Heart left ventricle (tissue), 16 donors: ENCODE measurements around the gene AP5B1. TPM values are rescaled to one million over a fixed set of nuclear protein-coding genes. Genes with fewer than 3 reads are reported as not detected.

ENCODE experiments used
- ATAC-seq, 4 donors: fragments of 200-7000 bp; cut with Tn5 transposase; one replicate each; pipeline ENCODE4 v1.9.1; 2020 to 2022; ENCODE audit warnings: moderate library complexity in 4 of 4, mild to moderate bottlenecking in 3 of 4, moderate number of reproducible peaks in 1 of 4
- DNase-seq, 5 donors: peaks; one replicate each; pipeline ENCODE4 v3.0.0-alpha.2; 2020
- H3K27ac ChIP-seq, 12 donors: fragments of 200-600 bp; sonication (generic) in 4 of 12; one replicate each; pipeline versions ENCODE4 v1.5.0 to v1.8.0; 2016 to 2022; ENCODE audit warnings: mild to moderate bottlenecking in 2 of 12
- H3K27me3 ChIP-seq, 9 donors: fragments of 200-600 bp; sonication (generic) in 2 of 9; one replicate each; pipeline versions ENCODE4 v1.5.1 to v1.8.0; 2016 to 2022; ENCODE audit warnings: mild to moderate bottlenecking in 3 of 9
- H3K36me3 ChIP-seq, 9 donors: fragments of 200-600 bp; sonication (generic) in 2 of 9; one replicate each; pipeline versions ENCODE4 v1.5.0 to v1.8.0; 2018 to 2022; ENCODE audit warnings: mild to moderate bottlenecking in 2 of 9
- H3K4me1 ChIP-seq, 12 donors: fragments of 200-600 bp; sonication (generic) in 4 of 12; one replicate each; pipeline versions ENCODE4 v1.5.0 to v1.8.0; 2016 to 2022; ENCODE audit warnings: mild to moderate bottlenecking in 3 of 12
- H3K4me3 ChIP-seq, 12 donors: fragments of 200-600 bp; sonication (generic) in 4 of 12; one replicate each; pipeline versions ENCODE4 v1.5.0 to v1.8.0; 2017 to 2022; ENCODE audit warnings: mild to moderate bottlenecking in 9 of 12, moderate library complexity in 4 of 12
- H3K9me3 ChIP-seq, 12 donors: fragments of 200-600 bp; sonication (generic) in 4 of 12; one replicate each; pipeline versions ENCODE4 v1.5.0 to v1.8.0; 2016 to 2022; ENCODE audit warnings: mild to moderate bottlenecking in 1 of 12
- CTCF ChIP-seq, 12 donors: fragments of 200-600 bp; sonication (generic) in 4 of 12; IDR thresholded peaks; one replicate each; pipeline versions ENCODE4 v1.5.0 to v1.8.0; 2018 to 2022; ENCODE audit warnings: antibody characterized with exemption in 12 of 12, mild to moderate bottlenecking in 5 of 12
- POLR2A ChIP-seq, 2 donors: fragments of 450-650 bp; IDR thresholded peaks; one replicate each; pipeline ENCODE4 v1.6.1; 2017; ENCODE audit warnings: antibody characterized with exemption in 2 of 2, mild to moderate bottlenecking in 2 of 2, moderate library complexity in 2 of 2
- WGBS, 4 donors: extraction: QIAGEN DNeasy Blood & Tissue Kit in 2 of 4; methylation state at CpG; one replicate each; pipeline versions ENCODE4 v1.1.5 to v1.1.7; 2013 to 2018; 5-methylcytosine and 5-hydroxymethylcytosine counted together
- intact Hi-C, 10 donors: fragments of 100-400 bp; cut with DNase I; formaldehyde crosslinking; loops; one replicate each; pipeline versions ENCODE4 v1.11.1 to v1.14.2; 2022
- polyA plus RNA-seq, 2 donors: library from polyadenylated mRNA; stranded (reverse); fragments of 200-250 nt; gene quantifications; one replicate each; pipeline ENCODE4 v1.2.3, GENCODE V29; 2013
- total RNA-seq, 9 donors: library from RNA; depleted of rRNA in 2 of 9; stranded (reverse); fragments of >200 nt in 2 of 9; fragmentation: NEBNext Ultra II Directional in 3 of 9; extraction: Animal tissue kit (Norgen Biotek cat#: 25700) in 3 of 9; gene quantifications; one replicate each; pipeline versions ENCODE4 v1.1.0 to v1.2.4, GENCODE V29; 2016 to 2023
- donor health status: ischemic (EF 13 %, LVEDD 7.1; RV severe dilation, severe dysfunction).
- donor health status: healthy with polysubstance abuse.
- donor health status: DM: no; HTN: yes; CAD: no.
- donor health status: DM: no; HTN: no; CAD: no.
- donor health status: ischemic (EF 25% LVEDD 6.9; RV normal size, moderate dysfunction).
- donor health status: ischemic (EF 25% LVEDD 5.7; RV mildly dilated, moderate dysfunction).
- donor health status: healthy.
- donor health status: DM: yes; HTN: yes; CAD: no.
- donor health status: ischemic (EF 35%, LVEDD 5.7; RV mildly dilated, moderate dysfunction).
- donor health status: nonischemic (EF 11% LVEDD 7.7; RV severe dilation, severe dysfunction).
- donor health status: DM: yes; HTN: yes; CAD: no.
- donor health status: PGD.
- donor health status: ischemic (EF 29% LVEDD 5.4; RV normal size, mild dysfunction).
- donor health status: nonischemic (EF 23%, LVEDD 6.1; RV moderate dilation, normal function).

Gene AP5B1
- total and polyA plus RNA-seq, 11 donors = 4.4 to 17.7 (median 8.7) TPM

GRCh38 chr11:65779919-65780769 lies 632 bp downstream of the AP5B1 start:
- peak; percentile 47 to 92 (median 86) for ATAC-seq
- peak overlapping the region; percentile 67 to 98 (median 87) for H3K4me3 ChIP-seq
- peaks cover 0 to 7% (median 4%) of the 10 kb centered on the region in 9 donors for H3K27me3 ChIP-seq
- peak overlapping the region in 11 of 12 donors; percentile 52 to 86 (median 73) for H3K27ac ChIP-seq
- TF ChIP-seq POLR2A (IDR thresholded peaks at IDR 0.05) (no peak), CTCF (IDR thresholded peaks at IDR 0.05) (peak; percentile 80 to 97 (median 93))
- no peaks in the 10 kb centered on the region for H3K9me3 ChIP-seq
- H3K36me3 ChIP-seq = peaks cover 0 to 32% (median 23%) of the 10 kb centered on the region in 9 donors
- peak; percentile 72 to 92 (median 80) for DNase-seq
- intact Hi-C loops = loop anchor here (1.0 to 10.0 kb wide), 10 partner anchors 32 to 209 kb away; partner anchors contain the start of genes KAT5 (in 1 of the 10), MAP3K11 (in 1 of the 10) and PCNX3 (in 1 of the 10)
- WGBS, 4 donors = 3 to 7% (median 5%) methylated on average over 40 to 76 of the region's 76 CpGs
- H3K4me1 ChIP-seq = peaks cover 0 to 53% (median 12%) of the 10 kb centered on the region in 12 donors

- Histone ChIP-seq H3K4me1 (peaks cover 0 to 58% (median 12%) of the 10 kb centered on the region in 12 donors), H3K4me3 (peak overlapping the region; percentile 67 to 98 (median 87)), H3K9me3 (no peaks in the 10 kb centered on the region), H3K36me3 (peaks cover 0 to 32% (median 23%) of the 10 kb centered on the region in 9 donors), H3K27ac (peak overlapping the region in 8 of 12 donors; percentile 52 to 86 (median 78)), H3K27me3 (peaks cover 0 to 2% (median 0%) of the 10 kb centered on the region in 9 donors)
- DNase-seq = peak in 1 of 5 donors; percentile 35
- TF ChIP-seq POLR2A (IDR thresholded peaks at IDR 0.05) (no peak), CTCF (IDR thresholded peaks at IDR 0.05) (no peak)
- intact Hi-C loops = loop anchor here in 6 of 10 donors (2.0 to 10.0 kb wide), 7 partner anchors 33 to 208 kb away; partner anchors contain the start of genes KAT5 (in 1 of the 6), MAP3K11 (in 1 of the 6) and PCNX3 (in 1 of the 6)
- 83 to 96% (median 85%) methylated on average over 6 to 12 of the region's 12 CpGs for WGBS, 4 donors
- ATAC-seq = peak in 1 of 4 donors; percentile 1
Observed at GRCh38 chr11:65779669-65779918, 1.2 kb downstream of the AP5B1 start.

GRCh38 chr11:65778901-65779668 lies 1.7 kb downstream of the AP5B1 start:
- Histone ChIP-seq H3K4me1 (peaks cover 0 to 62% (median 12%) of the 10 kb centered on the region in 12 donors), H3K27ac (peak overlapping the region in 2 of 12 donors; percentile 80 to 86), H3K27me3 (no peaks in the 10 kb centered on the region), H3K9me3 (no peaks in the 10 kb centered on the region), H3K36me3 (peaks cover 0 to 32% (median 23%) of the 10 kb centered on the region in 9 donors), H3K4me3 (peak overlapping the region in 11 of 12 donors; percentile 67 to 98 (median 87))
- TF ChIP-seq POLR2A (IDR thresholded peaks at IDR 0.05) (no peak), CTCF (IDR thresholded peaks at IDR 0.05) (no peak)
- intact Hi-C loops = loop anchor here in 6 of 10 donors (2.0 to 10.0 kb wide), 7 partner anchors 33 to 208 kb away; partner anchors contain the start of genes KAT5 (in 1 of the 6), MAP3K11 (in 1 of the 6) and PCNX3 (in 1 of the 6)
- WGBS, 4 donors = 96 to 98% (median 97%) methylated on average over 15 to 25 of the region's 25 CpGs
- ATAC-seq = no peak
- DNase-seq = no peak
